Measurements from ENCODE around the gene KRI1.
A peak's percentile ranks its signal among the peaks of the same experiment; 100 is the strongest.

The KRI1 gene

DNA sequence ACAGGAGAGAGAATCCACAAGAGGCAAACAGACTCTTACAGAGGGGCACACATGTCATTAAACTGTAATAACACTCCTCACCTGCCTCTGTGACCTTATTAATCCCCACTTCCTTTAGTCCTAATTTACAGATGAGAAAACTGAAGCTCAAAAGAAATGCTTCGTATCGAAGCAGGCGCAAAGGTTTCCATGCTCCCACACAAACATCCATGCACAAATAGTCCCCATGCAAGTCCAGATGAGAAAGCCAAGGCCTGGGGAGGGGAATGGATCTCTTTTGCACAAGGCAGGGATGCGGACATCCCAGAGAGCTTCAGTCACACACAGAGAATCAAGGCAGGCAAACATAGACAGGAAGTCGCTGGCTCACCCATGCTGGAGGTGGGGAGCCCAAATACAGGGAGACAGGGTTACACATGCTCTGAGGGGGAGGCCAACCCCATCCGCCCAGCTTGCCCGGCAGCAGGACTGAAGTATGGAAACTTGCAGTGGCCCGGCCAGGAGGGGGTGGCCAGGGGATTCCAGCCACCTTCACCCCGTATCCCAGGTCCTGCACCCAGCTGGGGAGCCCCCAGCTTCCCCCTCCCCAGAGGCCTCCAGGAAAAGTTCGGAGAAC, 49.0 kb downstream of the KRI1 start:
- no peak for DNase-seq

DNA sequence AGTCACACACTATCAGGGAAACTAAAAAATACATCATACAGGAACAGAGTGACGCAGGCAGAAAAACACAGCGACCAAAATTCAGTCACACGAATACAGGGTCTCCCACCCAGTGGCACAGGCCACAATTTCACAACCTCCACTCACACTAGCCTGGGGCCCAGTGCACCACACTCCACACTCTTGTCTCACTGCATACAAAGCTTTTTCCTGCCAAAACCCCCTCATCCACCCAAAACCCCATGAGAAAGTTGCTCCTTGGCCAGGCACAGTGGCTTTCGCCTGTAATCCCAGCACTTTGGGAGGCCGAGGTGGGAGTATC, 49.8 kb downstream of the KRI1 start:
- no peak for DNase-seq

DNA sequence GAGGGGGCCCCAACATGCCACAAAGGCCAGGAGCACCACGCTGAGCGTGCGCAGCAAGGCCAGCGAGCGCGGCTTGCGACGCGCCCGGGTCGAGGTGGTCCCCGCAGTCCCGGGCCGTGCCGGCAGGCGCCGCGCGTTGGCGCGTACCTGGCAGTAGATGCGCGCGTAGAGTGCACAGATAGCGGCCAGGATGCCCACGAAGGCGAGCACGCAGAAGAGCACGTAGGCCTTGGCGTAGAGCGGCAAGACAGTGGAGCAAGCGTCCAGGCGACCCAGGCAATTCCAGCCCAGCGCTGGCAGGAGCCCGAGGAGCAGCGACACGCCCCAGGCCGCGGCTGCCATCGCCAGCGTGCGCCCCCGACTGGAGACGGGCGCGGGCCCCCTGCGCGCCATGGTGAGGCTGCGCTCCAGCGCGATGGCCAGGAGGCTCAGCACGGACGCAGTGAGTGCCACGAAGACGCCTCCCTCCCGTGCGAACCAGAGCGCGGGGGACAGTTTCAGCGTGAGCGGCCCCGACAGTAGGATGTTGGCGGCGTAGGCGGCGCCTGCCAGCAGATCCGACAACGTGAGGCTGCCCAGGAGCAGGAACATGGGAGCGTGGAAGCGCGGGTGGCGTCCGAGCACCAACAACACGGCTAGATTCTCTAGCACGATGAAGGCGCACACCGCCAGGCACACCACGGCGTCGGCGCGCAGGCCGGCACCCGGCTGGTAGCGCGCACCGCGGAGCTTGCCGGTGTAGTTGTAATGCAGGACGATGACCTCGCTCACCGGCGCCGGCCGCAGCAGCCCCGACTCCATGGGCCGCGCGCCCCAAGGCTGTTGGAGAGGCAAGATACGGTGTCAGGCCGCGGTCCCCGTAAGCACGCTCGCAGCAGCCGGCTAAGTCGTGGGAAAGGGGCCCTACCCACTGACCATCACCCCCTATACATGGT, 51.3 kb downstream of the KRI1 start:
- DNase-seq: no peak

DNA sequence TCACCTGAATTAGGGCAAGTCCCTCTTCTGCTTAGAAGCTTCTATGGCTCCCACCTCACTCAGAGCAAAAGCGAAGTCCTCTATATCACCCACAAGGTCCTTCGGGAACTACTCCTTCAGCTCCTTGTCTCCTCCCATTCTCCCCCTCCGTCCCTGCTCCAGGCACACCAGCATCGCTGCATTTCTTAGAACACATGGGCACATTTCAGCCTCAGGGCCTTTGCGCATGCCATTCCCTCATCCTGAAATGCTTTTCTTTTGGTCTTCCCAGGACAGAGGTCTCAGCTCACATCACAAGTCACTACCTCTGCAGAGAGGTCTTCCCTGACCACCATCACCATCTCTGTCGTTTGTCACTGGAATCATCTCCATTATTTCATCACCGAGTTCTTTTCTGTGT, 52.6 kb downstream of the KRI1 start:
- DNase-seq: no peak

DNA sequence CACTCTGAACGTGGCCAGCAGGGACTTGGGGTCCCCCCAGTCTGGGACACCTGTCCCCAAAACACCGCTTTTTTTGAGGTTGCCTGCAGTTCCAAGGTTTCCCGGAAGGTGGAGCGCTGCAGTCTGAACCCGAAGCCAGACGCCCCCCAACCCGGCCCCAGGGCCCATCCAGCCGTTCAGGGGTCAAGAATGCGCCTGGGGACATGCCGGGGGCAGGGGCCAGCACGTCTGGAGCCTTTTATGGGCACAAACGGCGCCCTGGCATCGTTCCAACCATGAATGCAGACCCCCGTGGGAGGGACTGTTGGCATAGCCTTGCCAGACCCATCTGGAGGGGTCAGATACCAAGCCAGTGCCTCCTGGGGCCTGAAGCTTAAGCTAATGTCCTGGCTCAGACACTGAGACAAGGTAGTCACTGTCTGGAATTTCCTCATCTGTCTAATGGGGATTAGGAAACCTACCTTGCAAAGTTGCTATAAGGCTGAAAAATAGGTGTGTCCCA, 55.5 kb downstream of the KRI1 start:
- DNase-seq: no peak

DNA sequence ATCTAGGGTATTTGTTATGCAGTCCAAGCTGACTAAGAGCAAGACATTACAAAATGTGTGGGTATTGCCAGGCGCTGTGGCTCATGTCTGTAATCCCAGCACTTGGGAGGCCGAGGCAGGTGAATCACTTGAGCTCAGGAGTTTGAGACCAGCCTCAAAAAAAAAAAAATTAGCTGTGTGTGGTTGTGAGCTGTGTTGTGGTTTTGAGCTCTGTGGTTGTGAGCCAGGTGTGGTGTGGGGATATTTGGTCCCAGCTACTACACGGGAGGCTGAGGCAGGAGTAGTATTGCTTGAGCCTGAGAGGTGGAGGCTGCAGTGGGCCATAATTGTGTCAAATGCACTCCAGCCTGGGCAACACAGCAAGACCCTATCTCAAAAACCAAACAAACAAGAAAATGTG, 57.1 kb downstream of the KRI1 start:
- no peak for DNase-seq

DNA sequence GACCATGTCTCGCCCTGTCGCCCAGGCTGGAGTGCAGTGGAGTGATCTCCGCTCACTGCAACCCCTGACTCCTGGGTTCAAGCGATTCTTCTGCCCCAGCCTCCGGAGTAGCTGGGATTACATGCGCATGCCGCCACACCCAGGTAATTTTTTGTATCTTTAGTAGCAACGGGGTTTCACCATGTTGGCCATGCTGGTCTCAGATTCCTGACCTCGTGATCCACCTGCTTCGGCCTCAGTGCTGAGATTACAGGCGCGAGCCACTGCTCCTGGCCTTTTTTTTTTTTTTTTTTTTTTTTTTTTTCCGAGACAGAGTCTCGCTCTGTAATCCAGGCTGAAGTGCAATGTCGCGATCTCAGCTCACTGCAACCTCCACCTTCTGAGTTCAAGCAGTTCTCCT, 57.8 kb downstream of the KRI1 start:
- no peak for DNase-seq

DNA sequence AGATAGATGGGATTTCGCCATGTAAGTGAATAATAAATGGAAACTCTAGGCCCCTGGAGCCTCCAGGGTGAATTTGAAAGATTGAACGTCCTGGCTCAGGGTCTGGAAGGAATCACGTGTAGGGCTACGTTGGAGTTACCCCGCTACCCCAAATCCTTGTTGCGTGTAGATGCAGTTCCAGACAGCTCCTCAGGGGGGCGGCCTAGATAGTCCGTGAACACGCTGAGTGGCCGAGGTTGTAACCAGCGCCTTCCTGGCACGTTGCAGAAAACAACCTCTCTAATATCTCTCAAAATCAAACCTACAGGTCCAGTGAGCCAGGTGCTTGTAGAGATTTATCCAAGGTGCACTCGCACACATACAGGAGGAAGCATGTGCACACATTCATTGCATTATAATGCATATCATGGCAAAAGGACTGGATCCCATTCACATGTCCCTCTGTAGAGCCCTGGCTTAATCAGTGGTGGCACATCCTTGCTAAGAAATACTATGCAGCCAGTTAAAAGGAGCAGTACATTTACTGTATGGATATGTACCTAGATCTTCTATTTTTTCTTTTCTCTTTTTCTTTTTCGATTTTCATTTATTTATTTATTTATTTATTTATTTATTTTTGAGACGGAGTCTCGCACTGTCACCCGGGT, 60.1 kb downstream of the KRI1 start:
- peak; percentile 51 for DNase-seq

All from KG1 (cell line).